ENCODE measurements around the gene NACC2.

NACC2 gene

GRCh38 chr9:136020206-136020605, 74.9 kb downstream of the NACC2 start:
- FAIRE-seq = no peak

GRCh38 chr9:136019681-136020060, 75.4 kb downstream of the NACC2 start:
- no peak for FAIRE-seq

GRCh38 chr9:136019041-136019680, 75.9 kb downstream of the NACC2 start:
- FAIRE-seq = no peak

GRCh38 chr9:136018257-136019031, 76.6 kb downstream of the NACC2 start:
- FAIRE-seq = no peak

GRCh38 chr9:136017289-136018190, 77.5 kb downstream of the NACC2 start:
- no peak for FAIRE-seq

- FAIRE-seq = no peak
Measured at GRCh38 chr9:136016572-136017288, 78.4 kb downstream of the NACC2 start.

- no peak for FAIRE-seq
Measured at GRCh38 chr9:136015656-136016571, 79.2 kb downstream of the NACC2 start.

GRCh38 chr9:136014924-136015633, 80.0 kb downstream of the NACC2 start:
- no peak for FAIRE-seq

GRCh38 chr9:136014147-136014923, 80.8 kb downstream of the NACC2 start:
- no peak for FAIRE-seq

- FAIRE-seq = no peak
Measured at GRCh38 chr9:136013524-136014034, 81.5 kb downstream of the NACC2 start.

- no peak for FAIRE-seq
Measured at GRCh38 chr9:136013116-136013515, 82.0 kb downstream of the NACC2 start.

- FAIRE-seq = no peak
Measured at GRCh38 chr9:136012651-136013050, 82.4 kb downstream of the NACC2 start.

GRCh38 chr9:136011703-136012496, 83.2 kb downstream of the NACC2 start:
- FAIRE-seq = no peak

- no peak for FAIRE-seq
Measured at GRCh38 chr9:136011376-136011702, 83.8 kb downstream of the NACC2 start.

GRCh38 chr9:136010615-136011361, 84.3 kb downstream of the NACC2 start:
- no peak for FAIRE-seq

GRCh38 chr9:136010176-136010575, 84.9 kb downstream of the NACC2 start:
- FAIRE-seq = no peak

GRCh38 chr9:136009516-136009915, 85.6 kb downstream of the NACC2 start:
- FAIRE-seq = no peak

GRCh38 chr9:136008693-136008997, 86.4 kb downstream of the NACC2 start:
- no peak for FAIRE-seq
